GM13977 (cell line): ENCODE data around the gene ATP2C1.

Source experiments
- DNase-seq: peaks from one replicate; pipeline ENCODE4 v3.0.0; 2012; ENCODE audit warnings: low spot score
- CTCF ChIP-seq: IDR thresholded peaks from 2 replicates; pipeline ENCODE4 v1.5.1; 2012; ENCODE audit warnings: mild to moderate bottlenecking, control low read depth; ENCODE audit not compliant: insufficient read depth; ENCODE audit errors: extremely low read depth, missing control alignments
- in situ Hi-C: fragments of 300-500 bp; cut with MboI; formaldehyde crosslinking; loops from one replicate; pipeline ENCODE4 v1.12.0; 2022; ENCODE audit warnings: low sequenced_read_pairs, low pct_unique_long_range_greater_than_20kb, mixed read lengths, inconsistent platforms; ENCODE audit not compliant: unreplicated experiment

Gene ATP2C1

GRCh38 chr3:130903412-130903908 is 9.6 kb downstream of the ATP2C1 start:
- in situ Hi-C loops: no loop called here
- DNase-seq: no peak
- TF ChIP-seq CTCF: no peak

DNA sequence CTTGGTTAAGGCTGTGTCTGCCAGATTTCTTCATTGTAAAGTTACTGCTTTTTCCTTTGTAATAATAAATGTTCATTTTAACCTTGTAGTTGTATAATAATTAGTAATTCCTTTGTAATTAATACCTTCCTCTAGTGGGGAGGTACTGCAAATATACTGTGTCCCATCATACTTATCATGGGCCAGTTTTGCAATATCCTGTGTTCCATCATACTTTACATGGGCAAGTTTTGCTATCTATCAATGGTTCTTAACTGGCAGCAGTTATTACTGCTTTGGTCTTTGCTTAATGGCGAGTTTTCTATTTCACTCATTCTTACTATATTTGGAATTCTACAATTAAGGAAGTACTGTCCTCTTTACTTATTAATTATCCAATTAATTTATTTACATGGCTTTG is 10.6 kb downstream of the ATP2C1 start:
- DNase-seq: no peak
- in situ Hi-C loops: no loop called here
- TF ChIP-seq CTCF: no peak

DNA sequence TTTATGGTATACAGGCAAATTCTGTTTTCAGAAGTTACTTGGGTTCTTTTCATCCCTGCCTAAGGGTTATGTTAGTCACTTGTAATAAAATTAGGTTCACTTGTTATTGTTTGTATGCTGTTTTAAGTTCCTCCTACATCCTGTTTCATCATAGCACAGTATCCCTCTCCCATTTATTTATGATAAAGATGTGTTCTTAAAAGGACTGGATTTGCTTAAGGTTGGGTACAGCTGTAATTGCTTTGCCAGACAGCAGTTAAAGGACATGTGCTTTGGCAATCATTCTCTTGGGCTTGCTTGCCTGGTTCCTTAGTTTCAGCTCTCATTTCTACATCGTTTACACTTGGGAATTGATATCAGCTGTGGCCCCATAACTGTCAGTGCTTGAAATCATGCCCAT is 11.7 kb downstream of the ATP2C1 start:
- in situ Hi-C loops: no loop called here
- TF ChIP-seq CTCF: no peak
- no peak for DNase-seq

DNA sequence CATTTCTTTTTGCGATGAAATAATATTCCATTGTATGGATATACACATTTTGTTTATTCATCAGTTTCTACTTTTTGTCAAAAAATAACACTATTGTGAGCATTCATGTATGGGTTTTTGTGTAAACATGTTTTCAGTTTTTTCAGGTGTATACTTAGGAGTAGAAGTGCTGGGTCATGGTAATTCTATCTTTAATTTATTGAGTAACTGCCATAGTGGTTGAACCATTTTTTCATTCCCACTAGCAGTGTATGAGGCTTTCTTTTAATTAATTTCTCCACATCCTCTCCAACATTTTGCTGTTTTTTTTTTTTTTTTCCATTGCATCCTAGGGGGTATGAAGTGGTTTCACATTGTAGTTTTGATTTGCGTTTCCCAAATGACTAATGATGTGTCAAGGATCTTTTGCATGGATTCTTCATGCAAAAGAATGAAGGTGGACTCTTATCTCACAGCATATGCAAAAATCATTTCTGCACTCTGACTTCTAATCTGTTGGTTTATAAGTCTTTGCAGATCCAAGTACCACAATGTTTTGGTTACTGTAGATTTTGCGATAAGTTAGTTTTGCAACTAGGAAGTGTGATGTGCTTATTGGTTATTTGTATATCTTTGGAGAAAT is 12.6 kb downstream of the ATP2C1 start:
- in situ Hi-C loops: no loop called here
- no peak for TF ChIP-seq CTCF
- DNase-seq: no peak

DNA sequence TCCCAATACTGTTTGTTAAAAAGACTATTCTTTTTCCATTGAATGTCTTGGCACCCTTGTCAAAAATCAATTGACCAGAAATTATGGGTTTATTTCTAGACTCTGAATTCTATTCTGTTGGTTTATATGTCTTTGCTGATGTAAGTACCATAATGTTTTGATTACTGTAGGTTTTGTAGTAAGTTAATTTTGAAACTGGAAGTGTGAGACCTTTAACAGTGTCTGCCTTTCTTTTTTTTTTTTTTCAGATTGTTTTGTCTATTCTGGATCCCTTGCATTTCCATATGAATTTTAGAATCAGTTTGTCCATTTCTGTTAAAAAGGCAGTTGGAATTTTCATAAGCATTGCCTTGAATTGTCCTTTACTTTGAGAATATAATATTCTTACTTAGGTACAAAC is 13.6 kb downstream of the ATP2C1 start:
- no peak for DNase-seq
- in situ Hi-C loops: no loop called here
- TF ChIP-seq CTCF: no peak

DNA sequence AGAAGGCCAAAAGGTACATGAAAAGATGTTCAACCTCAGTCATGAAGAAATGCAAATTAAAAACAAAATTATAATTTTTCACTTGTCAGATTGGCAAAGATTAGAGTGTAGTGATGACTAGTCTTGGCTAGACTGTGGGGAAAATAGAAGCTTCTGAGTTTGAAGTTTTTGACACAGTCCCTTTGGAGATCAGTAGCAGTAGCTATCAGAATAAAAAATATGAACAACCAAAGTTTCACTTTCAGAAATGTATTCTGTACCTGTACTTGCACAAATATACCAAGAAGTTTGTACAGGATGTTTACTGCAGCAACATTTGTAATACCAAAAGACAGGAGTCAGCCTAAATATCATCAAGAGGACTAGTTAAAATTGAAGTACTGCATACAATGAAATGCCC is 14.1 kb downstream of the ATP2C1 start:
- in situ Hi-C loops: no loop called here
- no peak for DNase-seq
- no peak for TF ChIP-seq CTCF
